Peyer's patch (tissue), 4 donors: Measurements from ENCODE around the gene GVQW3.

Experiments
- CTCF ChIP-seq, 6 experiments: fragments of 450-650 bp in 4 of 6; fragments of 200-600 bp in 2 of 6; sonication (generic) in 1 of 6; IDR thresholded peaks; one replicate each; pipeline ENCODE4 v1.5.1; 2017 to 2019; ENCODE audit warnings: antibody characterized with exemption in 6 of 6, mild to moderate bottlenecking in 3 of 6, moderate library complexity in 1 of 6
- POLR2A ChIP-seq, 2 donors: fragments of 450-650 bp; IDR thresholded peaks; one replicate each; pipeline ENCODE4 v1.5.1; 2017; ENCODE audit warnings: antibody characterized with exemption in 2 of 2, mild to moderate bottlenecking in 2 of 2, moderate library complexity in 2 of 2

DNA sequence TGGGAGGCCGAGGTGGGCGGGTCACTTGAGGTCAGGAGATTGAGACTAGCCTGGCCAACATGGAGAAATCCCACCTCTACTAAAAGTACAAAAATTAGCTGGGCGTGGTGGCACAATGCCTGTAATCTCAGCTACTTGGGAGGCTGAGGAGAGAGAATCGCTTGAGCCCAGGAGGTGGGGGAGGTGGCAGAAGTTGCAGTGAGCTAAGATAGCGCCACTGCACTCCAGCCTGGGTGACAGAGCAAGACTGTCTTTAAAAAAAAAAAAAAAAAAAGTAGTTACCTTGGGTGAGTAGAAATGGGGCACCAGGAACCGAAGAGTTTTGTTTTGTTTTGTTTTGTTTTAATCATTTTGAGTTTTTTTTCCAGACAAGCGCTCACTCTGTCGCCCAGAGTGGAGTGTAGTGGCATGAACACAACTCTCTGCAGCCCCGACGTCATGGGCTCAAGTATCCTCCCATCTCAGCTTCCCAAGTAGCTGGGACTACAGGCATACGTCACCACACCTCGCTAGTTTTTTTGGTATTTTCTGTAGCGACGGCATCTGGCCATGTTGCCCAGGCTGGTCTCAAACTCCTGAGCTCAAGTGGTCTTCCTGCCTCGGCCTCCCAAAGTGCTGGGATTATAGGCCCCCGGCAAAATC, 16.0 kb upstream of the GVQW3 start:
- no peak for TF ChIP-seq CTCF (IDR thresholded peaks at IDR 0.05)
- TF ChIP-seq POLR2A (IDR thresholded peaks at IDR 0.05), result no peak
